HCT116 (cell line): ENCODE measurements around the gene AGAP5.
"Not testable (repeated sequence)": the region's sequence is repeated elsewhere in the genome, so short reads cannot be mapped to it uniquely, and the experiment has no call there.

Experiments used
- CTCF ChIP-seq, 3 experiments: fragments of 200-600 bp in 1 of 3; sonication (generic) in 1 of 3; IDR thresholded peaks in 2 of 3; conservative IDR thresholded peaks in 1 of 3; 2 replicates each; pipeline ENCODE4 v1.5.1; 2012 to 2017; ENCODE audit warnings: low read depth in 2 of 3, low read length in 2 of 3, antibody characterized with exemption in 1 of 3, borderline replicate concordance in 1 of 3, control low read depth in 1 of 3, mild to moderate bottlenecking in 1 of 3, mixed read lengths in 1 of 3, mixed run types in 1 of 3, moderate library complexity in 1 of 3; ENCODE audit not compliant: insufficient read depth in 1 of 3
- TF ChIP-seq, protein P1 (sequence below): IDR thresholded peaks from 2 replicates; pipeline ENCODE4 v1.6.1; 2012; ENCODE audit warnings: low read depth

- TF ChIP-seq, protein P1, sequence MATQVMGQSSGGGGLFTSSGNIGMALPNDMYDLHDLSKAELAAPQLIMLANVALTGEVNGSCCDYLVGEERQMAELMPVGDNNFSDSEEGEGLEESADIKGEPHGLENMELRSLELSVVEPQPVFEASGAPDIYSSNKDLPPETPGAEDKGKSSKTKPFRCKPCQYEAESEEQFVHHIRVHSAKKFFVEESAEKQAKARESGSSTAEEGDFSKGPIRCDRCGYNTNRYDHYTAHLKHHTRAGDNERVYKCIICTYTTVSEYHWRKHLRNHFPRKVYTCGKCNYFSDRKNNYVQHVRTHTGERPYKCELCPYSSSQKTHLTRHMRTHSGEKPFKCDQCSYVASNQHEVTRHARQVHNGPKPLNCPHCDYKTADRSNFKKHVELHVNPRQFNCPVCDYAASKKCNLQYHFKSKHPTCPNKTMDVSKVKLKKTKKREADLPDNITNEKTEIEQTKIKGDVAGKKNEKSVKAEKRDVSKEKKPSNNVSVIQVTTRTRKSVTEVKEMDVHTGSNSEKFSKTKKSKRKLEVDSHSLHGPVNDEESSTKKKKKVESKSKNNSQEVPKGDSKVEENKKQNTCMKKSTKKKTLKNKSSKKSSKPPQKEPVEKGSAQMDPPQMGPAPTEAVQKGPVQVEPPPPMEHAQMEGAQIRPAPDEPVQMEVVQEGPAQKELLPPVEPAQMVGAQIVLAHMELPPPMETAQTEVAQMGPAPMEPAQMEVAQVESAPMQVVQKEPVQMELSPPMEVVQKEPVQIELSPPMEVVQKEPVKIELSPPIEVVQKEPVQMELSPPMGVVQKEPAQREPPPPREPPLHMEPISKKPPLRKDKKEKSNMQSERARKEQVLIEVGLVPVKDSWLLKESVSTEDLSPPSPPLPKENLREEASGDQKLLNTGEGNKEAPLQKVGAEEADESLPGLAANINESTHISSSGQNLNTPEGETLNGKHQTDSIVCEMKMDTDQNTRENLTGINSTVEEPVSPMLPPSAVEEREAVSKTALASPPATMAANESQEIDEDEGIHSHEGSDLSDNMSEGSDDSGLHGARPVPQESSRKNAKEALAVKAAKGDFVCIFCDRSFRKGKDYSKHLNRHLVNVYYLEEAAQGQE, result not testable (repeated sequence)
- TF ChIP-seq CTCF (IDR thresholded peaks at IDR 0.05 in 2 of 3, conservative IDR thresholded peaks at IDR 0.05 in 1 of 3; ENCODE audit: borderline replicate concordance in 1 of 3, insufficient read depth in 1 of 3, low read depth in 2 of 3, low read length in 2 of 3), result not testable (repeated sequence)
These were observed 10.2 kb upstream of the AGAP5 start for GRCh38 chr10:73708122-73708521.
